Measurements from ENCODE around the gene DCLK1.

Gene DCLK1

DNA sequence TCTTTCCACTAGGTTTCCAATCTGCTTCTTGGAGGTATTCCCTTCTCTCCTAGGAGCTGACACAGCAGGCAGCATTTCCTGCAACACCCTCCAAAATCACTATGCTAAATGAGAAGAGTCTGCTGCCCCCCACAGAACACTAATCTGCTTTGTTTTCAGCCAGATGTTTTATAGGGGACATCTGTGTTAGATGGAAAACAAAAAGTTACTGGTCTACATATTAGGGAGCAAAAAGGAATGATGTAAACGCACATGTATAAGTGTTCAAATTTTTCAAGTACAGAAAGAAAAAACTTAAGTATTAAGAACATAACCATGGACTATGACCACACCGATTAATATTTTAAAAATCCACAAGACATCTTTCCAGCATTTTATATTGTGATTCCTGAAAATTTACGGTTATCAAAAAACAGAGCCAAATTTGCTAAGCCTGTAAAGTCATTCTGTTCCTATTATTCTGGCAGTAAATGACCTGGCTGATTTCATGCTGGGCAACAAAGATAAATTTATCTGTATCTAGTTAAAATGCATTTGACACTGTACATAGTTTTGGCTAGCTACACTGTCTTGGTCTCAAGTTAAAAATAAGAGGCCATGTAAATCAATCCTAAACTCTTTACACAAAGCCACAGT lies 63.3 kb downstream of the DCLK1 start:
- POLR2A ChIA-PET: no interaction called here
- no peak for DNase-seq (ENCODE audit: low read depth, low spot score)
- TF ChIP-seq CTCF (IDR thresholded peaks at IDR 0.05; ENCODE audit: insufficient read depth, low read length, missing control alignments): no peak
- CTCF ChIA-PET: no interaction called here
- H3K4me3 ChIP-seq (ENCODE audit: low read depth, low read length): no peak overlapping the region

DNA sequence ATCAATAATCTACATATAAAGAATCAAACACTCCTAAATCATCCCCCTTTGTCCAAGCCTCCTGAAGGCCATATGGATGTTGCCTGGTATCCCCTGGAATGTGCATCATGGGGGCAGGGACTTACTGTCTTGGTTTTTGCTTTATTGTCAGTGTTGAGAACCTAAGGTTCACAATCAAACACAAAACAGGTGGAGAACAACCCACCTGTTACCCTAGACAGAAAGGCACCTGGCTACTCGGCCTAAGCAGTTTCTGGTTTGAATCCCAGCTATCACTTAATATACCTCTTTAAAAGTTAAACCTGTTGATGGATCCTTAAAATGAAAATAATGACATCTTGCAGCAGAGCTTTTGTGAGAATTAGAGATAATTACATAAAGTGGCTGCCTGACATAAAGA lies 68.9 kb downstream of the DCLK1 start:
- ChIA-PET CTCF (no interaction called here), POLR2A (no interaction called here)
- no peak for TF ChIP-seq CTCF (IDR thresholded peaks at IDR 0.05; ENCODE audit: insufficient read depth, low read length, missing control alignments)
- H3K4me3 ChIP-seq (ENCODE audit: low read depth, low read length): no peak overlapping the region
- no peak for DNase-seq (ENCODE audit: low read depth, low spot score)

- ChIA-PET POLR2A (no interaction called here), CTCF (no interaction called here)
- TF ChIP-seq CTCF (IDR thresholded peaks at IDR 0.05; ENCODE audit: insufficient read depth, low read length, missing control alignments): no peak
- H3K4me3 ChIP-seq (ENCODE audit: low read depth, low read length): no peak overlapping the region
- DNase-seq (ENCODE audit: low read depth, low spot score): no peak
Observed at GRCh38 chr13:36061621-36062020, 69.6 kb downstream of the DCLK1 start.

DNA sequence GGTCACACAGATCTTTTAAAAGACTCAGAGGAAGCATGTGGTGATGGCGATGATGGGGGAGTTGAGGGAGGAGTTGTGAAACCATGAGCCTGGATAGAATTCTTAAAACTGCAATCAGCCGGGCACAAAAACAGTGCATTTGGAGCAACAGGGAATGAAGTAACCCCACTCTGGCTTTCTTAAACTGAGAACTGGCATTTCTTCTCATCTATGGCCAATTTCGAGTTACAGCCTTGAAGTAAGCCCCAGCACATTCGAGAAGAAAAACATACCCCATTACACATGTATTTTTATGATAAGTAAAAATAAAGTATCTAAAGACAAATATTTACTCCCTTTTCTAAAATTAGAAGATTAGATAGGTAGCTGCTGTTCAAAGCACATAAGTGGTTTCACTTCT lies 70.1 kb downstream of the DCLK1 start:
- POLR2A ChIA-PET: no interaction called here
- CTCF ChIA-PET: no interaction called here
- no peak overlapping the region for H3K4me3 ChIP-seq (ENCODE audit: low read depth, low read length)
- DNase-seq (ENCODE audit: low read depth, low spot score): no peak
- TF ChIP-seq CTCF (IDR thresholded peaks at IDR 0.05; ENCODE audit: insufficient read depth, low read length, missing control alignments): no peak

DNA sequence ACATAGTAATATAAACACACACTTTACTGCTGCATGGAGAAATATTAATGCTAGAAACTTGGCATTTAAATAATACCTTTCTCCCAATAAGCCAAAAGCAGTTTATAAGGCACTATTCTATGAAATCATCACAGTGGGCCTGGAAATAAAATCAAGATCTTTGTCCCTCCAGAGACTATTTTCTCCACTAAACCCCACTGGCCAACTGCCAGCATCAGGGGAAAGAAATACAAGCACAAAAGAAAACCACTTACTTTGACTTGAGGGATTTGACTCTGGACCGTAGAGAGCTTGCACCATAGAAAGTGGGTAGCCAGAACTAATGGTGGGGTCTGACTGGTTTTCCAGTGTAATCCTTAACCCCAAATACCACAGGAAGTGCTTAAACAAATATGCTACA lies 71.9 kb downstream of the DCLK1 start:
- TF ChIP-seq CTCF (IDR thresholded peaks at IDR 0.05; ENCODE audit: insufficient read depth, low read length, missing control alignments): no peak
- no peak overlapping the region for H3K4me3 ChIP-seq (ENCODE audit: low read depth, low read length)
- no peak for DNase-seq (ENCODE audit: low read depth, low spot score)
- CTCF ChIA-PET: interaction anchor here (0.6 kb wide), 1 partner anchor 461 kb away, joined by 3 read pairs; no protein-coding TSS in a partner anchor
- POLR2A ChIA-PET: no interaction called here

DNA sequence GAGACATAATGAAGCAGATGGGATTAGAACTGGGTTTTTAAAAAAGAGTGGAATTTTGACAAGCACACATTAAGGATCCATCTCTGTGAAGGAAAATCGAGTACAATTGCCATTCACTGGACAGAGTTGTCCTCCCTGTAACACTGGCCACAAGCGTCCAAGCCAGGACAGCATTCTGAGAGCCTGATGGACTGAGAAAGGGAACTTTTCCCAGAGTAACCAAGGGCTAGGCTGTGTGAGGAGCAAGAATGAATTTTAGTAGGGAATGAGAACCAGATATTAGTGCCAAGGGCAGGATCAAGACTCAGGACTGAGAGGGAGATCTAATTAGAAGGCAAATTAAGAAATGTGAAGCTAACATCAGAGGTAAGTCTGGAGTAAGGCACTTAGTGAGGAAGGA lies 73.1 kb downstream of the DCLK1 start:
- POLR2A ChIA-PET: no interaction called here
- TF ChIP-seq CTCF (IDR thresholded peaks at IDR 0.05; ENCODE audit: insufficient read depth, low read length, missing control alignments): no peak
- DNase-seq (ENCODE audit: low read depth, low spot score): no peak
- CTCF ChIA-PET: no interaction called here
- no peak overlapping the region for H3K4me3 ChIP-seq (ENCODE audit: low read depth, low read length)
